GM18858 (cell line): Measurements from ENCODE around the gene CCDC154.
"Not testable (repeated sequence)": the region's sequence is repeated elsewhere in the genome, so short reads cannot be mapped to it uniquely, and the experiment has no call there.

Experiments
- ATAC-seq: cut with Tn5 transposase; IDR thresholded peaks from one replicate; pipeline ENCODE4 v1.9.1; 2021; ENCODE audit not compliant: unreplicated experiment

Gene CCDC154, protein sequence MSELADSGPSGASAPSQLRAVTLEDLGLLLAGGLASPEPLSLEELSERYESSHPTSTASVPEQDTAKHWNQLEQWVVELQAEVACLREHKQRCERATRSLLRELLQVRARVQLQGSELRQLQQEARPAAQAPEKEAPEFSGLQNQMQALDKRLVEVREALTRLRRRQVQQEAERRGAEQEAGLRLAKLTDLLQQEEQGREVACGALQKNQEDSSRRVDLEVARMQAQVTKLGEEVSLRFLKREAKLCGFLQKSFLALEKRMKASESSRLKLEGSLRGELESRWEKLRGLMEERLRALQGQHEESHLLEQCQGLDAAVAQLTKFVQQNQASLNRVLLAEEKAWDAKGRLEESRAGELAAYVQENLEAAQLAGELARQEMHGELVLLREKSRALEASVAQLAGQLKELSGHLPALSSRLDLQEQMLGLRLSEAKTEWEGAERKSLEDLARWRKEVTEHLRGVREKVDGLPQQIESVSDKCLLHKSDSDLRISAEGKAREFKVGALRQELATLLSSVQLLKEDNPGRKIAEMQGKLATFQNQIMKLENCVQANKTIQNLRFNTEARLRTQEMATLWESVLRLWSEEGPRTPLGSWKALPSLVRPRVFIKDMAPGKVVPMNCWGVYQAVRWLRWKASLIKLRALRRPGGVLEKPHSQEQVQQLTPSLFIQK

DNA sequence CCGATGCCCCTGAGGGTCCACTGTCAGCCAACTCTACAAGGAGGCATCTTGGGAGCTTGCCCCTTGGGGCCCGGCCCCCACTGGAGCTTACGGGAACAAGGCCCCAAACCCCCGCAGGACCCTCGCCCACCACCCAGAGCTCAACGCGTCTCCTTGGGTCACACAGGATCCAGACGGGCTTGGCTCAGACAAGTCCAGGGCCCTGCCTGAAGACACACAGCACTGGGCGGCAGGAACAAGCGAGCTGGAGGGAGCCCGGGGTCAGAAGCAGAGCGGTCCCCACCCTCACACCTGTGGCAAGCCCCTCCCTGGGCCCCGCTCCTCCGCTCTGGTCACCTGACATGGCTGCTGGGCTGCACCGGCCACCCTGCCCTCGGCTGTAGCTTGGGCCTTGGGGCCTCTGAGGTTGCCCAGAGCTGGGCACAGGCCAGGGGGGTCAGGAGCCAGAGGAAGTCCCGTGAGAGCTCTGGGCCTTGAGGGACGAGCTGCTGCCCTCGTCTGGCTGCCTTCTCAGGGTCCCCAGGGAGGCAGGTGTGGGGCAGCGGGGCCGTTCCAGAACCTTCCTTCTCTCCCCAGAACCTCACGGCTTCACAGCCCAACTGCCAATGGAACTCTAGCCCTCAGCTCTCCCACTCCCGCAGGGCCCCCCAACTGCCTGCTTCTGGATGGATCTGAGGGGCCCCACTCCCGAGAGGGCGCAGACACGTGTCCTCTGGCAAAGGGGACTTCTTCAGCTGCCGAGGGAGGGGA, at the start of gene CCDC154:
Gene CCDC154, minus strand, starts transcription at position 577 of the 750 bp plus-strand sequence. Its CDS starts 234 bp downstream, at position 343.
- ATAC-seq, result no peak

DNA sequence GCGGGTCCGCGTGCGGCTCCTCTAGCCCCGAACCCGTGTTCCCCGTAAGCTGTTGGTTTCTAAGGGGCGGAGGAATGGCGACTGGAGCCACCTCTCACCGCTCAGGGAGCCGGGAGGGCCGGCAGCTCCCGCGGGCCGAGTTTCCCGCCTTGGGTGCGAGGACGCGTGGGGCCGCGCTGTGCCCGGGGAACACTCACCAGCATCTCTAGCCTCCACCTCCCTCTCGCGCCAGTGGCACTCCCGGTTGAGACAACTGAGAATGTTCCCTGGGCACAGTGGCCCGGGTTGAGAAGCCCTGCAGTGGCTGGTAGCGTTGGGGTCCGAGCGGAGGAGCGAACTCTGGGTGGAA, 49.4 kb upstream of the CCDC154 start:
- ATAC-seq, result no peak

DNA sequence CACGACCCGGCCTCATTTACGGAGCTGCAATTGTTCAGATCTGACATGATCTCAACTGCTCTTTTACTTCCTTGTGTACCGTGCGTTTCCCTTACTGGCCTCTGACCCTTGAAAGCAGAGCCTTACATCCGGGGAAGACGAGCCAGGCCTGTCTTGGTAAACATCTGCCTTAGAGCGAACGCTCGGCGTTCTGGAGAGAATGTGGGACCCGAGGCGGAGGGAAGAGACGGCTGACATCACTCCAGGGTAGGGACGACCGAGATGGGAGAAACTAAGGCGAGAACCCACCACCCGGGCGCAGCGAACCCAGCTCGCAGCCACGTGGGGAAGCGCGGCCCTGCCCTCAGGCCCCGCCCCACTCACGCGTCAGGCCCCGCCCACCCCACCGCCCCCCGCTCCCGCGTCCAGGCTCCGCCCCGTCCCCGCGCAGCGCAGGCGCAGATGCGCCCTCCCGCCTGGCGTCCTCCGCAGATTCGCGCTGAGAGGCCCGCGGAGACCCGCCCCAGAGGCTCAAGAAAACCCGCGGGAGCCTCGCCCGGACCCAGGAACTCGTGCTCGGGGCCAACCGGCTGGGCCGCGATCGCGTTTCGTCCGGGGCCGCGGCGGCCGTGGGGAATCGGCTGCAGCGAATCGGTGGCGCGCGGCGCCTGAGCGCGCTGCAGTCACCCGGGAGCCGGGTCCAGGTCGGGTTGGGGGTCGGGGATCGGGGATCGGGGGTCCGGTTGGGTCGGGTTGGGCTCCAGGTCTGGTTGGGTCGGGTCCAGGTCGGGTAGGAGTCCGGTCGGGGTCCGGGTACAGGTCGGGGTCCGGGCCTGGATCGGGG, 48.8 kb upstream of the CCDC154 start, which contains the start of gene TELO2:
Gene TELO2, plus strand, starts transcription at position 438 of the 823 bp plus-strand sequence. CDS start 922 bp downstream, outside the sequence.
- no peak for ATAC-seq

DNA sequence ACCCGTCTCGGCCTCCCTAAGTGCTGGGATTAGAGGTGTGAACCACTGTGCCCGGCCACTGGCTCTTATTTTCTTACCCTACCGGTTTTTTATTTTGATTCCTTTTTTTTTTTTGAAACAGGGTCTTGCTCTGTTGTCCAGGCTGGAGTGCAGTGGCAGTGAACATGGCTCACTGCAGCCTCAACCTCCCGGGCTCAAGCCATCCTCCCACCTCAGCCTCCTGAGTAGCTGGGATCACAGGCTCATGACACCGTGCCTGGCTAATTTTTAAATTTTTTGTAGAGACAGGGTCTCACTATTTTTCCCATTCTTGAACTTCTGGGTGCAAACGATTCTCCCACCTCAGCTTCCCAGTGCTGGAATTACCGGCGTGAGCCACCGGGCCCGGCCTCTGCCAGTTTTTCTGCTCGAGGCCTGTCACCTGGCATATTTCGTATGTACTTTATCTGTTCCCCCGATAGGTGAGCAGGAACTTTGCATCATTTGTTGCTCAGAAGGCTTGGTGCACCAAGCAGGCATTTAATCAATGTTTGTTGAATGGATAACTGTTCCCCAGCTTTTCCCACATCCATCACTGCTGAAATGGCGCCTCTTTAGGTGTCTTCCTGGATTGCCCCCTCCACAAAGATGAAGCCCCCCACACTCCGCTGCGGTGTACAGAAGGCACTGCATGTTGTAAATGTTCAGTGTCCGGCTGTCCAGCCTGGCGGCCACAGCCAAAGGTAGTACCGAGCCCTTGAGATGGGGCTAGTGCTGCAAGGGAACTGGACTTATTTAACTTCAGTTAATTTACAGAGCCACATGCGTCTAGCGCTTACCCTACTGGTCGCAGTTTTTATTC, 47.9 kb upstream of the CCDC154 start:
- ATAC-seq, result no peak

DNA sequence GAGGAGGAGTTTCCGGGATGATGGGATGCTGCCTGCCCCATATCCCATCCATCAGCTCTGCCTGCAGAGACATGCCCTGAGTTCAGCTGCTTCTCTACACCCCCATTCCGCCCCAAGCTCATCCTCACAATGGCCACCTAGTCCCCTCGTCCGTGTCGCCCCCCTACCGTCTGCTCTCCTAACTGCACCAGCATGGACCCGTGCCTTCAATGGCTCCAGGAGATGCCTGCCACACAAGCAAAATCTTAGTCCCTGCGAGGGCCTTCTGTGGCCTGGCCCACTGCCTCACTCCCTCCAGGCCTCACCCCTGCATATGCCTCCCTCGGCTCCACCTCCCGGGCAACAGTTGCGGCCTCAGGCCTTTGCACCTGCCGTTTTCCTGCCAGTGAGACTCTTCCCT, 47.0 kb upstream of the CCDC154 start:
- ATAC-seq, result no peak

DNA sequence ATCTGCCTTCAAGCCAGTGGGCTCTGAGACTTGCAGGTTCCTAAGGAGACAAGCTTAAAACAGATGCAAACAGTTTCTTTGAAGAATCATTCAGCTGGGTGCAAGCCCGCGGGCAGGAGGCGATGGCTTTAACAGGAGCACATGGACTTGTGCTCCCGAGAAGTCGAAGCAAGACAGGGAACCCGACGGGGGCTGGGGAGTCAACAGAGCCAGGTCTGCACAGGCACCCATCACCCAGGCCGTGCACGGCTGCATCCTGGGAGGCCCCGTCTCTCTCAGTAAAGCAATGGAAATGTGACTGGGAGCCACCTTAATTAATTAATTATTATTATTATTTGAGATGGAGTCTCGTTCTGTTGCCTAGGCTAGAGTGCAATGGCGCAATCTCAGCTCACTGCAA, 44.7 kb upstream of the CCDC154 start:
- no peak for ATAC-seq

DNA sequence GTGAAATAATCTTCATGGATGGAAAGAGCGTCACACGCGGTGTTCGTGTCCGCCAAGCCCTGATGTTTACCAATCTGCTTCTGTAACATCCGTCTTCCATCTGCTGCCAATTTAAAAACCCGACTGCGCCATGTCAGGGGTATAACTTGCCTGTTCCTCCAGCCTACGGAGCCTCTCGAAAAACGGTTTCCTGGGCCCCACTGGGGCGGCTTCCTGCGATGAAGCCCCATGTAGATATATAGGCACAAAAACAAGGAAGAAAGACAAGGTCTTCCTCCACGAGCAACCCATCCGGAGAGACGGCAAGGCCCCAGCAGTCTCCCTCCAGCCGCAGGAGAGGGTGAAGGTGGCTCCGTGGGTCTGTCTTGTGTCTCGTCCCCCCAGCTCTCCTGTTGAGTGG, 44.3 kb upstream of the CCDC154 start, which contains the start of gene PTX4:
Gene PTX4, minus strand, starts transcription at position 326 of the 400 bp plus-strand sequence. Its CDS starts 35 bp downstream, at position 291.
- ATAC-seq, result no peak

DNA sequence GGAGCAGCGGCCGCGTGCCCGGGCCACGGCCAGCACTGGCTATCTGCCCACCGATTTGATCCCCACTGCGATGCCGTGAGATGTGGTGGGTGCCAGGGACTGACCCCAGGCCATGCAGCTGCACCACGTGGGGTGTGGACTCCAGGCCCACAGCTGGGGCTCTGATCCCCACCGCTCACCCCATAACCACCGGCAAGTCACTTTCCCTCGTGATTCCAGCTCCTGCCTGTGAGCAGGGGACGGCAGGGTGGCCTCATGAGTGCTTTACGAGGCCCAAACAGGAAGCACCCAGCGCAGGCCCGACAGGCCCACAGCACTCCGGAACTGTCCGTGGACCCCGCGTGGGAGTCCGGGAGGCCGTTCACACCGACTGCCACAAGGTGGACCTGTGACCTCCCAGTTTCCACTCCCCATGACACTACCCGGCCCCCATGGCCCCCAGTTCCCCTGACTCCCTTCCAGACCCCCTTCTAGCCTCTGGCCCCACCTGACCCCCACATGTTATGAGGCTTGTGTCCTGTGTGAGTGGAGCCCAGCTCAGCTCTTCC, 43.8 kb upstream of the CCDC154 start:
- no peak for ATAC-seq

DNA sequence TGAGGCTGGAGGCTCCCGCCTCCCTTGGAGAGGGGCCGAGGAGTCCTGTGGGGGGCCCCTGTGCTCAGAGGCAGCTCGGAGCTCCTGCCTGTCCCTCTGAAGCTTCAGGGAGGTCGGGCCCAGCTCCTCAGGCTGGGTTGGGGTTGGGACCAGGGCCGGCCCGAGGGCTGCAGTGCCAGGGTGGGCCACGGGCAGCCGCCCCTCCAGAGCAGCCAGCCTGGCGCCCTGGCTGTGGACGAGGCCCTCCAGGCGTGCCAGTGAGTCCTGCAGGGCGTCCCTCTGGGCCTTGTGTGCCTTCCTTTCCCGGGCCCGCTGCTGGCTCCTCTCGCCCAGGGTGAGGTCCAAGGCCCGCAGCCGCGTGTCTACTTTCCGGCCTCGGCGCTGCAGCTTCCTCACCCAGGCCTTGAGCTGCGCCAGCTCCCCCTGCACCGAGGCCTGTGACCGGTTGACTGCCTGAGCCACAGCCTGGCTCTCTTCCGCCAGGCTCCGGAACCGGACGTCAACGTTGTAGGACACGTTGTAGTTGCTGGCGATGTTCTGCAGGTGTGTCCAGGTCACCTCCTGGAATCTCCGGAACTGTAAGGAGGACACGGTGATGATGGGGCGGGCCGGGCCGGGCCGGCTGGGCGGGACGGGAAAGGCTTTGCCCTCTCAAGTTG, 43.2 kb upstream of the CCDC154 start:
- no peak for ATAC-seq

DNA sequence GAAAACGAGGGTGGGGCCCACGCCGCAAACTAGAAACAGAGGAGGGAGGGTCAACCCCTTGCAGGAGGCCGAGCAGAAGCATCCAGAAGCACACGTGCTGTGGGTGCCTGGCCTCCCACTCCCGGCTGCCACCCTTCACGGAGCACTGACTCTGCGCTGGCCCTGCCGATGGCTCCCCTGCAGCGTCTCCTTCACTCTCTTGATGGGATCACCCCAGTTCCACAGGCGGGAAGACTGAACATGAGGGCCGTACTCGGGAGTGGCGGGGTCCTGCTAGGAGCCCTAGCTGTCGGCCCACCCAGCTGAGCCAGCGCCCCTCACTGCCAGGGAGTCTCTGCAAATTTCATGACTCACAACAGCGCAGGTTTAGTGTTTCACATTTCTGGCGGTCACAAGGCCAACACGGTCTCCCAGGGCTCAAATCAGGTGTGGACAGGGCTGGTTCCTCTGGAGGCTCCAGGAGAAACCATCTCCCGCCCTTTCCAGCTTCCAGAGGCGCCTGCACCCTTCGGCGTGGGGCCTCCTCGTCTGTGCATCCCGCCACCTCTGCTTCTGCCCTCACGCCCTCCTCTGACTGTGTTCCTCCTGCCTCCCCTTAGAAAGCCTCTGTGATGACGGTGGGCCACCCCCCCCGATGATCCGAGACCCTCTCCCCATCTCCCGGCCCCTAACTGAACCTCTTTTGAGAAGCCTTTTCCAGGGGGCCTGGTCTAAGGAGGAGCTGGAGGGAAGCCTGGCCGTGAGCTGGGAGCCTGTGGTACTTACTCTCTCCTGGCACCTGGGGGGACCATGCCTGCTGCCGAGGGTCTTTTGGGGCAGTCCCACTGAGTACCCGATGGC, 42.4 kb upstream of the CCDC154 start:
- no peak for ATAC-seq

DNA sequence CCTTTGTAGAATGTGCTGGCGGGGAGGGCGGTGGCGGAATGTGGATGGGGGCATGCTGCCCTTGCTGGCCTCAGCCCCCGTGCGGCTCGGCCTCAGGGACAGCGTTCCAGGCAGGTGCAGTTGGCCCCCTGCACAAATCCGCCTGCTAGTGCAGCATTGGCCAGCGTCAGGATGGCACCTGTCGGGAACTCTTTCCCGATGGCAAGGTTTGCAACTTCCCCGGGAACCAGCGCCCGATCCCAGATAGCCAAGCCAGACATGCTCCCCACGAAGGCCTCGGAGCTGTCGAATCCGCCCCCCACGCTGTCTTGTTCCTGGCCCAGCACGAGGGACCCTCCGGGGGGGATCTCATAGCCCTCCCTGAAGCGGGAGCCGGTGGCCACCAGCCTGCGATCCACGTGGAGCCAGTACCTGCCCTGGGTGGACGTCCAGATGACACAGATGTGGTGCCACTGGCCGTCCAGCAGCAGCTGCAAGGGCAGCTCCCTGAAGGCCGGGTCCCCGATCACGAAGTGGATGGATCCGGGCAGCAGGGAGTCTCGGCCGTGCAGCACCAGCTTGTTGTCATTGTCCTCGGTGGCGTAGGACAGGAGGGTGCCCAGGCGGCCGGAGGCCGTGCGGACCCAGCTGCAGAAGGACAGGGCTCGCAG, 41.6 kb upstream of the CCDC154 start:
- no peak for ATAC-seq

DNA sequence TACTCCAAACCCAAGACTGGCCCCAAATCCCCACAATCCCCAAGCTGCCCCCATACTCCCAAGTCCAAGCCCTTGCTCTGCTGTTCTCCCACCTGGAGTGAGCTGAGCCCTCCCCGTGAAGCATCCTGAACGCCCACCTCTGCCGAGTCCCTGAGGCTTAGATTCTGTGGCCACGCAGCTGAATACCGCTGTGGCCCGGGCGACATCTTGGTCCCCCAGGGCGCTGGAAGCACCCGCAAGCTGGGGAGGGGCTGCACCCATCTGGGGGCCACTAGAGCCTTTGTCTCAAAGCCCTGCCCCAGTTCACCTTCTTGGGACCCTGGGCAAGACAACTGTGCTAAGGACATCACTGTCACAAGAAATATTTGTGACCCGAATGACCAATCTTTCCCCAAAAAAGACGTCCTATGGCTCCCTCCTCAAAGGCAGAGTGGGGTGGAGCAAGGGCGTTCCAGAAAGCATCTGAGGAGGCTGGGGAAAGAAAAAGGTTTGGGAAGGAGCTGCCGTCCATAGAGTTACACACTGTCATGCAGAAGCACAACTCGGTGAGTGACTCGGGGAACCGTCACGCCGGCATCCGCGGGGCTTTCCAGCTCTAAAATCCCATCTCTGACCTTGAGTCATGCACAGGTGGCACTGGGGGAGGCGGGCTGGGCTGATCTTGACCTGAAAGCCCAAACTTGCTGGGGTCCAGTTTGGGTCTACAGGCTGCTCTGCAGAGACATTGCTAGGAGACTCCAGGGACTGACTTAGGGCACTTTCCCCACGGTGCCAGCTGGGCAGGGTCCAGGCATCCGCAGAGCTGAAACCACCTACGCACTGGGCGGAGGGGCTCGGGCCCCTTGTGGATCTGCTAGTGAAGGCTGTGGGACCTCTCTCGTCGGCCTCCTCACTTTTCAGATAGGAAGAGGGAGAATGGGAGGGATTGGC, 37.8 kb upstream of the CCDC154 start:
- no peak for ATAC-seq

DNA sequence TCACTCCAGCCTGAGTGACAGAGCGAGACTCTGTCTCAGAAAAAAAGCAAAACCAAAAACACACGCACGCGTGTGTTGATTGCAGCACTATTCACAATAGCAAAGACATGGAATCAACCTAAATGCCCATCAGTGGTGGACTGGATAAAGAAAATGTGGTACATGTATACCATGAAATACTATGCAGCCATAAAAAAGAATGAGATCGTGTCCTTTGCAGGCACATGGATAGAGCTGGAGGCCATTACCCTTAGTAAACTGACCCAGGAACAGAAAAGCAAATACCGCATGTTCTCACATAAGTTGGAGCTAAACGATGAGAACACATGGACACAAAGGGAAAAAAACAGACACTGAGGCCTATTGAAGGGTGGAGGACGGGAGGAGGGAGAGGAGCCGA, 34.6 kb upstream of the CCDC154 start:
- not testable (repeated sequence) for ATAC-seq

DNA sequence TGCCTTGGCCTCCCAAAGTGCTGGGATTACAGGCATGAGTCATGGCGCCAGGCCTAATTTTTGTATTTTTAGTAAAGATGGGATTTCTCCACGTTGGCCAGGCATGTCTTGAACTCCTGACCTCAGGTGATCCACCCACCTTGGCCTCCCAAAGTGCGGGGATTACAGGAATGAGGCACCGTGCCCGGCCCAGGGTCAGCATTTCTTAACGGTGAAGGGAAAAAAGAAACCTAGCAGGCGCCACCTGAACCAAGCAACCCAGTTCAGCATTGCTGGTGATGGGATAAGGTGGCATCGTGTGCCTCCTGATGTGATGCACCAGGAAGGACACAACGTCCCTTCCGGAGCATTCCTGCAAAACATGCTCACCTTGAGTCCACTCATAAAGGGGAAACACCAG, 32.7 kb upstream of the CCDC154 start:
- ATAC-seq, result no peak

DNA sequence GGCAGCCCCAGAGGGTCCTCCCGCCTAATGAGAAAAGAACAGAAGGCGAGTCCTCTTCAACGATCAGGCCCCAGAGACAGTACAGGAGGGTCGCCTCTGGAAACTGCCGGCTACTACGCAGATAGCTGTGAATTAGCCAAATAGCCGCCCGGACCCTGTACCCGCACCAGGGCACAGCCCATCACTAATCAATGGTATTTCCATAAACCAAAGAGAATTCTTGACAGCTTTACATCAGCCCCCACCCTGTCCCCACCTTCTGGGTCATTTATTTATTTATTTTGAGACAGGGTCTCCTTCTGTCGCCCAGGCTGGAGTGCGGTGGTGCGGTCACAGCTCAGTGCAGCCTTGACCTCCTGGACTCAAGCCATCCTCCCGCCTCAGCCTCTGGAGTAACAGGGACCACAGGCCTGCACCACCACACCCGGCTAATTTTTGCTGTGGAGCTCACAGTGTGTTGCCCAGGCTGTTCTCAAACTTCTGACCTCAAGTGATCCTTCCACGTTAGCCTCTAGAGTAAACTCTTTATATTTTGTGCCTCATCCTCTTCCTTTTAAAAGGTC, 31.3 kb upstream of the CCDC154 start:
- no peak for ATAC-seq
